BJ (cell line): ENCODE results near the gene TAMALIN. TPM values are rescaled to one million over a fixed set of nuclear protein-coding genes. Genes with fewer than 3 reads are reported as not detected.

Experiments
- CTCF ChIA-PET: fragments of 350-600 bp; formaldehyde crosslinking; extraction: SDS; loops from one replicate; lab custom pipeline; 2021; ENCODE audit warnings: antibody characterized with exemption, inconsistent platforms; lab: Yijun Ruan, JAX
- POLR2A ChIA-PET: fragments of 300-600 bp; sonication (Branson Sonifier 250); formaldehyde crosslinking; extraction: SDS; loops from one replicate; lab custom pipeline; 2021; ENCODE audit warnings: antibody characterized with exemption; lab: Charles Lee
- DNase-seq: peaks from one replicate; pipeline ENCODE4 v3.0.0-alpha.2; 2011; ENCODE audit warnings: low read depth
- H3K27me3 ChIP-seq: 2 replicates; pipeline ENCODE4 v1.6.0; 2011; ENCODE audit warnings: low read length; ENCODE audit not compliant: control insufficient read depth, insufficient read depth
- H3K36me3 ChIP-seq: 2 replicates; pipeline ENCODE4 v1.5.1; 2011; ENCODE audit warnings: low read length; ENCODE audit not compliant: control insufficient read depth, insufficient read depth
- H3K4me3 ChIP-seq: 2 replicates; pipeline ENCODE4 v1.5.1; 2011; ENCODE audit warnings: low read depth, mild to moderate bottlenecking, control low read depth, low read length
- CTCF ChIP-seq: IDR thresholded peaks from 2 replicates; pipeline ENCODE4 v1.5.1; 2011; ENCODE audit warnings: low read depth, mild to moderate bottlenecking, control low read depth, inconsistent platforms, low read length, moderate library complexity; ENCODE audit not compliant: insufficient read depth
- polyA plus RNA-seq: library from polyadenylated mRNA; depleted of rRNA; stranded (reverse); fragments of >200 nt; gene quantifications from 2 replicates; pipeline ENCODE4 v1.2.3, GENCODE V29; 2011

Gene TAMALIN
- polyA plus RNA-seq, 1 experiment = 1.3 TPM

GRCh38 chr12:52057638-52058576 lies 51.2 kb downstream of the TAMALIN start:
- no peak for DNase-seq
- ChIA-PET POLR2A (no interaction called here), CTCF (interaction anchor here (1.5 to 2.7 kb wide), 4 partner anchors 11 to 32 kb away, joined by 4 to 11 read pairs (median 6); partner anchors contain the start of gene ATG101)
- H3K36me3 ChIP-seq = peaks cover 11% of the 10 kb centered on the region
- H3K27me3 ChIP-seq = no peaks in the 10 kb centered on the region
- no peak for TF ChIP-seq CTCF
- H3K4me3 ChIP-seq = no peak overlapping the region

- POLR2A ChIA-PET = no interaction called here
- DNase-seq = no peak
- no peak for TF ChIP-seq CTCF
- CTCF ChIA-PET = interaction anchor here (0.8 to 6.6 kb wide), 4 partner anchors 10 to 34 kb away, joined by 3 to 59 read pairs (median 7); partner anchors contain the start of gene ATG101
- no peaks in the 10 kb centered on the region for H3K27me3 ChIP-seq
- no peak overlapping the region for H3K4me3 ChIP-seq
- H3K36me3 ChIP-seq = peaks cover 11% of the 10 kb centered on the region
Measured at GRCh38 chr12:52058631-52059361, 52.0 kb downstream of the TAMALIN start.

- peaks cover 11% of the 10 kb centered on the region for H3K36me3 ChIP-seq
- CTCF ChIA-PET = interaction anchor here (1.1 to 6.6 kb wide), 4 partner anchors 9 to 35 kb away, joined by 4 to 59 read pairs (median 7); partner anchors contain the start of gene ATG101
- no peak overlapping the region for H3K4me3 ChIP-seq
- POLR2A ChIA-PET = no interaction called here
- DNase-seq = no peak
- no peak for TF ChIP-seq CTCF
- H3K27me3 ChIP-seq = no peaks in the 10 kb centered on the region
Measured at GRCh38 chr12:52059582-52060497, 53.1 kb downstream of the TAMALIN start.

DNA sequence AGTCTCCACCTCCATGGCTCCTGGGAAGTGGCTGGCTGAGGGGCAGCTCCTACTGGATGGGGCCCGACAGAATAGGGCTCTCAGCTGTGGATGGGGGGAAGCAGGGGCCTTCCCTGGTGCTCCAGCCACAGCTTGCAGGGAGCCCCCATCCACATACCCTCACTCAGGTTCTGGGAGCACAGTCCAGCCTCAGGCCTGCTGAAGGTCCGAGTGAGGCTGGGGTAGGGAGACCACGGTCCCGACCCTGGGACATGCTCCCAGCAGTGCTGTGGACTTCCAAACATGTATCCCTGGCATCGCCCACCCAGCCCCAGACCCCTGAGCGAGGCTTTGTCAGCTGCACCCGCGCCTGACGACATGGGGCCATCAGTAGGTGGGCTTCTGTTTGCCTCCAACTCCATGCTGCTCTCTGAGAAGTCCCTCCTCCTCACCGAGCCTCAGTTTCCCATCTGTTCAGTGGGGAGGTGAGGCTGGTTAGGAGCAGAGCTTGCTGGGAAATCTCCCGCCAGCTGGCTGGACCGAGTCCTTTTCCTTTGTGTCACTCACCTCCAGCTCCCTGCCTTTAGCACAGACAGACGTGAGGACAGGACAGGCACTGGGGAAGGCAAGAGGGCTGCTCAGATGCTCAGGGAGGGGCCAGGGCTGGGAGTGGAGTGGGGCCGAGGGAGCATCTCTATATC lies 53.9 kb downstream of the TAMALIN start:
- POLR2A ChIA-PET = no interaction called here

More for the DNA sequence above, 53.9 kb downstream of the TAMALIN start:
- Histone ChIP-seq H3K36me3 (peaks cover 8% of the 10 kb centered on the region), H3K4me3 (no peak overlapping the region), H3K27me3 (no peaks in the 10 kb centered on the region)
- TF ChIP-seq CTCF = no peak
- CTCF ChIA-PET = interaction anchor here (0.6 to 6.6 kb wide), 5 partner anchors 9 to 53 kb away, joined by 3 to 59 read pairs (median 9); partner anchors contain the start of genes ATG101 and NR4A1
- DNase-seq = no peak
